Ovary (tissue), 3 donors: Measurements from ENCODE around the gene UNKL.

Experiments
- CTCF ChIP-seq, 3 donors: fragments of 450-650 bp in 2 of 3; fragments of 200-600 bp in 1 of 3; IDR thresholded peaks; one replicate each; pipeline versions ENCODE4 v1.5.1 to v1.8.0; 2016 to 2022; ENCODE audit warnings: antibody characterized with exemption in 3 of 3, mild to moderate bottlenecking in 1 of 3
- EP300 ChIP-seq: sonication (generic); formaldehyde crosslinking; IDR thresholded peaks from one replicate; pipeline ENCODE4 v1.6.1; 2017; ENCODE audit warnings: antibody characterized with exemption
- POLR2A ChIP-seq: fragments of 450-650 bp; IDR thresholded peaks from one replicate; pipeline ENCODE4 v1.6.1; 2017; ENCODE audit warnings: antibody characterized with exemption, mild to moderate bottlenecking, moderate library complexity
- donor health status: DM: no; HTN: no; CAD: no.

DNA sequence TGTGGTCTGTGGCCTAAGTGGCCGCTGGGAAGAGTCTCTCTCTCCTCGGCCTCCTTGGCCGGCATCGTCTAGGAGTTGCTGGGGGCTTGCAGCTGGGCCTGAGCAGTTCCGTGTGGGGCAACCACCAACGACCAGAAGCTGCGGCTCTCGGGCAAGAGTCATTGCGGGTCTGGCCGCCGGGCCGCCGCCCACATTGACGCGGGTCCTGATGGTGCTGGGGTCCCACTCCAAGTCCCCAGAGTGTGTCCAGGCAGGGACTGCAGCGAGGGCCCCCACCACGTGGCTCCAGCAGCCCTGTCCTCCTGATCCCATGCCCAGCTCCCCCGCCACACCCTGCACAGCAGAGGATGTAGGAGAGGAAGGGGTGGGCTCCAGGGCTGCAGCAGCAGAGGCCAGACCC, 30.9 kb downstream of the UNKL start:
- TF ChIP-seq EP300: no peak
- no peak for TF ChIP-seq CTCF (IDR thresholded peaks at IDR 0.05)
- TF ChIP-seq POLR2A: no peak
